Measurements from ENCODE around the gene CCDC88B. TPM values are rescaled to one million over a fixed set of nuclear protein-coding genes. Genes with fewer than 3 reads are reported as not detected.

CCDC88B gene
- total RNA-seq, 2 experiments from 2014 or later, result 107 to 112 TPM

GRCh38 chr11:64324692-64325469 lies 15.1 kb upstream of the CCDC88B start:
- Histone ChIP-seq H3K27ac (ENCODE audit: low read depth in 1 of 2, low read length in 2 of 2) (no peak overlapping the region), H3K4me1 (ENCODE audit: insufficient read depth, low read length) (no peaks in the 10 kb centered on the region), H3K36me3 (ENCODE audit: insufficient read depth, low read length) (peaks cover 15% of the 10 kb centered on the region), H3K4me3 (ENCODE audit: low read length) (no peak overlapping the region), H3K9me3 (ENCODE audit: control insufficient read depth in 1 of 2, insufficient read depth in 1 of 2, low read length in 2 of 2) (no peaks in the 10 kb centered on the region), H3K27me3 (ENCODE audit: control insufficient read depth in 1 of 2, insufficient read depth in 2 of 2, low read length in 2 of 2) (no peaks in the 10 kb centered on the region)
- POLR2A ChIA-PET, result no interaction called here
- TF ChIP-seq CTCF (IDR thresholded peaks at IDR 0.05), result no peak
- Mint-ChIP-seq H3K4me1 (ENCODE audit: low read depth) (peaks cover 11% of the 10 kb centered on the region), H3K9me3 (no peaks in the 10 kb centered on the region), H3K27ac (no peak overlapping the region), H3K4me3 (no peak overlapping the region), H3K36me3 (ENCODE audit: low read depth) (peaks cover 18% of the 10 kb centered on the region), H3K27me3 (no peaks in the 10 kb centered on the region)
- intact Hi-C loops (cut with DNase I, micrococcal nuclease), result no loop called here
- no peak for ATAC-seq (ENCODE audit: poor library complexity)
- CTCF ChIA-PET, result no interaction called here
- no peak for DNase-seq

GRCh38 chr11:64327375-64327774 lies 12.6 kb upstream of the CCDC88B start:
- intact Hi-C loops (cut with DNase I, micrococcal nuclease), result no loop called here
- H3K4me1 Mint-ChIP-seq (ENCODE audit: low read depth), result peaks cover 9% of the 10 kb centered on the region
- no peak overlapping the region for H3K4me3 Mint-ChIP-seq
- no peak overlapping the region for H3K27ac Mint-ChIP-seq
- H3K9me3 Mint-ChIP-seq, result no peaks in the 10 kb centered on the region
- ChIA-PET CTCF (no interaction called here), POLR2A (interaction anchor here (0.8 kb wide), 1 partner anchor 10 kb away, joined by 4 read pairs; the partner anchor contains the start of genes PRDX5 and TRMT112)
- Histone ChIP-seq H3K27me3 (ENCODE audit: control insufficient read depth in 1 of 2, insufficient read depth in 2 of 2, low read length in 2 of 2) (no peaks in the 10 kb centered on the region), H3K9me3 (ENCODE audit: control insufficient read depth in 1 of 2, insufficient read depth in 1 of 2, low read length in 2 of 2) (no peaks in the 10 kb centered on the region), H3K4me1 (ENCODE audit: insufficient read depth, low read length) (peaks cover 10% of the 10 kb centered on the region), H3K36me3 (ENCODE audit: insufficient read depth, low read length) (peaks cover 3% of the 10 kb centered on the region), H3K27ac (ENCODE audit: low read depth in 1 of 2, low read length in 2 of 2) (no peak overlapping the region), H3K4me3 (ENCODE audit: low read length) (no peak overlapping the region)
- H3K27me3 Mint-ChIP-seq, result no peaks in the 10 kb centered on the region
- no peak for ATAC-seq (ENCODE audit: poor library complexity)
- no peak for DNase-seq
- TF ChIP-seq CTCF (IDR thresholded peaks at IDR 0.05), result no peak
- H3K36me3 Mint-ChIP-seq (ENCODE audit: low read depth), result no peaks in the 10 kb centered on the region

- no peaks in the 10 kb centered on the region for H3K9me3 Mint-ChIP-seq
- Histone ChIP-seq H3K27me3 (ENCODE audit: control insufficient read depth in 1 of 2, insufficient read depth in 2 of 2, low read length in 2 of 2) (no peaks in the 10 kb centered on the region), H3K9me3 (ENCODE audit: control insufficient read depth in 1 of 2, insufficient read depth in 1 of 2, low read length in 2 of 2) (no peaks in the 10 kb centered on the region), H3K4me1 (ENCODE audit: insufficient read depth, low read length) (peaks cover 10% of the 10 kb centered on the region), H3K36me3 (ENCODE audit: insufficient read depth, low read length) (no peaks in the 10 kb centered on the region), H3K27ac (ENCODE audit: low read depth in 1 of 2, low read length in 2 of 2) (no peak overlapping the region), H3K4me3 (ENCODE audit: low read length) (no peak overlapping the region)
- H3K27ac Mint-ChIP-seq, result no peak overlapping the region
- DNase-seq (no peak), ATAC-seq (ENCODE audit: poor library complexity) (no peak)
- H3K27me3 Mint-ChIP-seq, result no peaks in the 10 kb centered on the region
- peaks cover 9% of the 10 kb centered on the region for H3K4me1 Mint-ChIP-seq (ENCODE audit: low read depth)
- no peaks in the 10 kb centered on the region for H3K36me3 Mint-ChIP-seq (ENCODE audit: low read depth)
- CTCF ChIA-PET, result no interaction called here
- no peak for TF ChIP-seq CTCF (IDR thresholded peaks at IDR 0.05)
- POLR2A ChIA-PET, result interaction anchor here (0.8 kb wide), 1 partner anchor 10 kb away, joined by 4 read pairs; the partner anchor contains the start of genes PRDX5 and TRMT112
- H3K4me3 Mint-ChIP-seq, result no peak overlapping the region
- intact Hi-C loops (cut with DNase I, micrococcal nuclease), result no loop called here
Observed at GRCh38 chr11:64327993-64328392, 12.0 kb upstream of the CCDC88B start.
